ENCODE measurements around the gene ADGRF1.

DNA sequence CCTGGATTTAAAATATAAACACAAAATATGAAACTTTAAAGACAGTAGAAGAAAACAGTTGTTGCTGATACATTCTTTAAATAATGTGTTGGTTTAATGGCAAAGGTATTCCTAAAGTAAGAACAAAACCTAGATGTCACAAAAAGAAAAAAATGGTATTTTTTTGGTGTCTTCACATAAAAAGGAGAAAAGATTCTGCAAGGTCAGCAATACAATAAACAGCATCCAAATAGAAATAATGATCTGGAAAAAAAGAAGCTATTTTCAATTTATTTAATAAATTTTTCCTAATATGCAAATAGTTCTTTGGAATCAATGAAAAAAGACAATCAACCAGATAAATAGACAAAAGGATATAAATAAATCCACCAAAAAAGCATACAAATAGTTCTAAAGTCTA is 6.5 kb upstream of the ADGRF1 start:
- TF ChIP-seq POLR2A (IDR thresholded peaks at IDR 0.05) (no peak), POLR2AphosphoS5 (IDR thresholded peaks at IDR 0.05) (no peak)
- TF ChIP-seq, protein P1, sequence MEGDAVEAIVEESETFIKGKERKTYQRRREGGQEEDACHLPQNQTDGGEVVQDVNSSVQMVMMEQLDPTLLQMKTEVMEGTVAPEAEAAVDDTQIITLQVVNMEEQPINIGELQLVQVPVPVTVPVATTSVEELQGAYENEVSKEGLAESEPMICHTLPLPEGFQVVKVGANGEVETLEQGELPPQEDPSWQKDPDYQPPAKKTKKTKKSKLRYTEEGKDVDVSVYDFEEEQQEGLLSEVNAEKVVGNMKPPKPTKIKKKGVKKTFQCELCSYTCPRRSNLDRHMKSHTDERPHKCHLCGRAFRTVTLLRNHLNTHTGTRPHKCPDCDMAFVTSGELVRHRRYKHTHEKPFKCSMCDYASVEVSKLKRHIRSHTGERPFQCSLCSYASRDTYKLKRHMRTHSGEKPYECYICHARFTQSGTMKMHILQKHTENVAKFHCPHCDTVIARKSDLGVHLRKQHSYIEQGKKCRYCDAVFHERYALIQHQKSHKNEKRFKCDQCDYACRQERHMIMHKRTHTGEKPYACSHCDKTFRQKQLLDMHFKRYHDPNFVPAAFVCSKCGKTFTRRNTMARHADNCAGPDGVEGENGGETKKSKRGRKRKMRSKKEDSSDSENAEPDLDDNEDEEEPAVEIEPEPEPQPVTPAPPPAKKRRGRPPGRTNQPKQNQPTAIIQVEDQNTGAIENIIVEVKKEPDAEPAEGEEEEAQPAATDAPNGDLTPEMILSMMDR (IDR thresholded peaks at IDR 0.05), result no peak

All from prostate gland (tissue), 2 donors.